HepG2 (cell line): ENCODE results near the gene PRSS22. TPM values are rescaled to one million over a fixed set of nuclear protein-coding genes. Genes with fewer than 3 reads are reported as not detected.

Source experiments
- HOXA9 ChIP-seq: sonication (generic); formaldehyde crosslinking; IDR thresholded peaks from 2 replicates; pipeline ENCODE4 v1.8.1; 2022; ENCODE audit warnings: missing genetic modification reagents, mild to moderate bottlenecking, moderate library complexity, borderline replicate concordance
- PRMT3 ChIP-seq: sonication (generic); formaldehyde crosslinking; IDR thresholded peaks from 2 replicates; pipeline ENCODE4 v1.8.1; 2022; ENCODE audit warnings: low read depth, mild to moderate bottlenecking, moderate library complexity, missing genetic modification reagents, borderline replicate concordance
- RAD51 ChIP-seq: fragments of 450-650 bp; IDR thresholded peaks from 2 replicates; pipeline ENCODE4 v1.6.1; 2016; ENCODE audit warnings: borderline replicate concordance
- SALL1 ChIP-seq: sonication (generic); formaldehyde crosslinking; IDR thresholded peaks from 2 replicates; pipeline ENCODE4 v1.8.0; 2022; ENCODE audit warnings: mild to moderate bottlenecking, missing genetic modification reagents
- SMAD3 ChIP-seq: sonication (generic); formaldehyde crosslinking; IDR thresholded peaks from 2 replicates; pipeline ENCODE4 v1.4.0; 2020; ENCODE audit warnings: missing genetic modification reagents
- SPEN ChIP-seq: sonication (generic); formaldehyde crosslinking; IDR thresholded peaks from 2 replicates; pipeline ENCODE4 v1.5.1; 2020; ENCODE audit warnings: low read depth, mild to moderate bottlenecking, missing genetic modification reagents
- STAG1 ChIP-seq: sonication (generic); formaldehyde crosslinking; IDR thresholded peaks from 2 replicates; pipeline ENCODE4 v1.4.0; 2020; ENCODE audit warnings: missing genetic modification reagents
- TOE1 ChIP-seq: sonication (generic); formaldehyde crosslinking; IDR thresholded peaks from 2 replicates; pipeline ENCODE4 v1.4.0; 2020; ENCODE audit warnings: mild to moderate bottlenecking, missing genetic modification reagents
- WIZ ChIP-seq: sonication (generic); formaldehyde crosslinking; IDR thresholded peaks from 2 replicates; pipeline ENCODE4 v1.5.1; 2020; ENCODE audit warnings: mild to moderate bottlenecking, missing genetic modification reagents
- ZBTB42 ChIP-seq: sonication (generic); formaldehyde crosslinking; IDR thresholded peaks from 2 replicates; pipeline ENCODE4 v1.5.0; 2020; ENCODE audit warnings: mild to moderate bottlenecking, missing genetic modification reagents
- ZEB1 ChIP-seq: IDR thresholded peaks from 2 replicates; pipeline ENCODE4 v1.6.1; 2012; ENCODE audit warnings: mild to moderate bottlenecking, low read depth, inconsistent platforms; ENCODE audit not compliant: insufficient replicate concordance
- ZFP36L1 ChIP-seq: sonication (generic); formaldehyde crosslinking; IDR thresholded peaks from 2 replicates; pipeline ENCODE4 v1.8.0; 2022; ENCODE audit warnings: mild to moderate bottlenecking, missing genetic modification reagents, moderate library complexity
- ZNF138 ChIP-seq: sonication (generic); formaldehyde crosslinking; IDR thresholded peaks from 2 replicates; pipeline ENCODE4 v1.5.0; 2020; ENCODE audit warnings: mild to moderate bottlenecking, low read depth, missing genetic modification reagents
- ZNF556 ChIP-seq: sonication (generic); formaldehyde crosslinking; IDR thresholded peaks from 2 replicates; pipeline ENCODE4 v1.4.0; 2020; ENCODE audit warnings: mild to moderate bottlenecking, missing genetic modification reagents, borderline replicate concordance
- ZNF619 ChIP-seq: sonication (generic); formaldehyde crosslinking; IDR thresholded peaks from 2 replicates; pipeline ENCODE4 v1.4.0; 2020; ENCODE audit warnings: mild to moderate bottlenecking, missing genetic modification reagents
- ZNF792 ChIP-seq: IDR thresholded peaks from 2 replicates; pipeline ENCODE4 v1.6.1; 2016
- polyA plus RNA-seq, 8 experiments: library from polyadenylated mRNA; depleted of rRNA in 3 of 8; stranded (reverse) in 7 of 8; unstranded in 1 of 8; fragments of >200 nt; fragmentation: Illumina TruSeq in 4 of 8; extraction: Trizol in 4 of 8; gene quantifications; 2 replicates each; pipeline versions ENCODE4 v1.2.1 to v1.2.3, GENCODE V29; 2011 to 2016; ENCODE audit warnings: low read depth in 4 of 8, missing spikeins in 1 of 8, mixed read lengths in 1 of 8; ENCODE audit not compliant: insufficient read depth in 1 of 8
- total RNA-seq, 5 experiments: library from RNA; depleted of rRNA; stranded (reverse); fragments of >200 nt; fragmentation: Illumina TruSeq; extraction: Trizol; gene quantifications; 2 replicates each; pipeline ENCODE4 v1.2.3, GENCODE V29; 2016; ENCODE audit warnings: low read depth in 1 of 5
- TF ChIP-seq, protein P1 (sequence below): sonication (generic); formaldehyde crosslinking; conservative IDR thresholded peaks from 2 replicates; pipeline ENCODE4 v1.5.0; 2020; ENCODE audit warnings: missing genetic modification reagents
- TF ChIP-seq, protein P2 (sequence below): IDR thresholded peaks from 2 replicates; pipeline ENCODE4 v1.6.1; 2016; ENCODE audit warnings: mild to moderate bottlenecking, missing biosample characterization, missing genetic modification reagents
- TF ChIP-seq, protein P3 (sequence below): sonication (generic); formaldehyde crosslinking; IDR thresholded peaks from 2 replicates; pipeline ENCODE4 v1.4.0; 2020; ENCODE audit warnings: missing genetic modification reagents
- TF ChIP-seq, protein P4 (sequence below): sonication (generic); formaldehyde crosslinking; IDR thresholded peaks from 2 replicates; pipeline ENCODE4 v1.8.0; 2022; ENCODE audit warnings: low read depth, missing genetic modification reagents
- TF ChIP-seq, protein P5 (sequence below): sonication (generic); formaldehyde crosslinking; IDR thresholded peaks from 2 replicates; pipeline ENCODE4 v1.4.0; 2020; ENCODE audit warnings: missing genetic modification reagents
- TF ChIP-seq, protein P6 (sequence below): sonication (generic); formaldehyde crosslinking; IDR thresholded peaks from 2 replicates; pipeline ENCODE4 v1.4.0; 2020; ENCODE audit warnings: missing genetic modification reagents

Gene PRSS22
- total and polyA plus RNA-seq, 2 of the 13 experiments (the other 11 are each of a cell fraction or from before 2014, with no cell fraction given): 0.24 to 0.32 TPM

DNA sequence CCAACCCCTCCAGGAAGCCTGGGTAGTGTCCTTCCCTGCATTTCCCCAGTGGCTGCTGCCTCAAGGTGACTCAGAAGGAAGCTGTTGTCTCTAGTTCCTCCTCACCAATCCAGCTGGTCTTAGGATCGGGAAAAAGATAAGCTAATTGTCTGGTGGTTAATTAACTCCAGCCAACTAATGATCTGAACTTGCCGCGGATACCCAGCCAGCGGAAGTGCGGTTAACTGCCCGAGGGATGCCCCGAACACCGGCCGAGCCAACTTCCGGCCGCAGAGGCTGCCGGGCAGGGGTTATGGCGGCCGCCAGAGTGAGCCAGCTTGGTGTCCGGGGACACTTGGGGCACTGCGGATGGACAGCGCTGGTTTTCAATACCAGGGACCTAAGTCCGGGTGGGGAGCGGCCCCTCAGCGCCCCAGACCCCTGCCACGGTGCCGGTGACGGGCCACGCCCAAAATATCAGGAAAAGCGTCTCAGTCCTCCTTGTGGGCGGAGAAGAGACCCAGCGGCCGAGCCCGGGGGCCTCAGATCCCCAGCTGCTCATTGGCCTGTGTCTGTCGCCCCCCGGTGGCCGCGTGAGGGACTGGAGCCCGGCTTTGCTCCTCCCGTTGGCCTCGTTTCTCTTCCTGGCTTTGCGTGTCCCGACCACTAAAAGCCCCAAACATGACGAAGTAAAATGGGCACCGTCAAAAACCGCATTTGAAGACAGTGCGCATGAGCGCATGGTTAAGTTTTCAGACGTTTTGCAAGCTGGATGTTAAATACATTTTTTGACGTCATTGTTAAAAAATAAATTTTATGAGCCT, 10.2 kb upstream of the PRSS22 start (continued):
- TF ChIP-seq, protein P1, sequence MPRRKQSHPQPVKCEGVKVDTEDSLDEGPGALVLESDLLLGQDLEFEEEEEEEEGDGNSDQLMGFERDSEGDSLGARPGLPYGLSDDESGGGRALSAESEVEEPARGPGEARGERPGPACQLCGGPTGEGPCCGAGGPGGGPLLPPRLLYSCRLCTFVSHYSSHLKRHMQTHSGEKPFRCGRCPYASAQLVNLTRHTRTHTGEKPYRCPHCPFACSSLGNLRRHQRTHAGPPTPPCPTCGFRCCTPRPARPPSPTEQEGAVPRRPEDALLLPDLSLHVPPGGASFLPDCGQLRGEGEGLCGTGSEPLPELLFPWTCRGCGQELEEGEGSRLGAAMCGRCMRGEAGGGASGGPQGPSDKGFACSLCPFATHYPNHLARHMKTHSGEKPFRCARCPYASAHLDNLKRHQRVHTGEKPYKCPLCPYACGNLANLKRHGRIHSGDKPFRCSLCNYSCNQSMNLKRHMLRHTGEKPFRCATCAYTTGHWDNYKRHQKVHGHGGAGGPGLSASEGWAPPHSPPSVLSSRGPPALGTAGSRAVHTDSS (CRISPR knock-in tag): no peak
- peak; percentile 97 for TF ChIP-seq WIZ (CRISPR knock-in tag)
- TF ChIP-seq ZNF556 (CRISPR knock-in tag): peak; percentile 30; the same call in 1 of the 2 replicates
- peak; percentile 19 for TF ChIP-seq ZEB1
- peak; percentile 68 for TF ChIP-seq TOE1 (CRISPR knock-in tag)
- TF ChIP-seq ZFP36L1 (CRISPR knock-in tag): 0 out of 2 replicates have a peak, but pooled peaks have one; percentile 48
- TF ChIP-seq, protein P2, sequence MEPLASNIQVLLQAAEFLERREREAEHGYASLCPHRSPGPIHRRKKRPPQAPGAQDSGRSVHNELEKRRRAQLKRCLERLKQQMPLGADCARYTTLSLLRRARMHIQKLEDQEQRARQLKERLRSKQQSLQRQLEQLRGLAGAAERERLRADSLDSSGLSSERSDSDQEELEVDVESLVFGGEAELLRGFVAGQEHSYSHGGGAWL (CRISPR knock-in tag): peak; percentile 66; the same call in 1 of the 2 replicates
- no peak for TF ChIP-seq HOXA9 (CRISPR knock-in tag)
- TF ChIP-seq SMAD3 (CRISPR knock-in tag): peak; percentile 81
- 0 out of 2 replicates have a peak, but pooled peaks have one; percentile 87 for TF ChIP-seq ZNF138 (CRISPR knock-in tag)
- peak; percentile 76 for TF ChIP-seq ZNF792
- peak; percentile 87 for TF ChIP-seq STAG1 (CRISPR knock-in tag)
- peak; percentile 39; the same call in 1 of the 2 replicates for TF ChIP-seq ZBTB42 (CRISPR knock-in tag)
- TF ChIP-seq, protein P3, sequence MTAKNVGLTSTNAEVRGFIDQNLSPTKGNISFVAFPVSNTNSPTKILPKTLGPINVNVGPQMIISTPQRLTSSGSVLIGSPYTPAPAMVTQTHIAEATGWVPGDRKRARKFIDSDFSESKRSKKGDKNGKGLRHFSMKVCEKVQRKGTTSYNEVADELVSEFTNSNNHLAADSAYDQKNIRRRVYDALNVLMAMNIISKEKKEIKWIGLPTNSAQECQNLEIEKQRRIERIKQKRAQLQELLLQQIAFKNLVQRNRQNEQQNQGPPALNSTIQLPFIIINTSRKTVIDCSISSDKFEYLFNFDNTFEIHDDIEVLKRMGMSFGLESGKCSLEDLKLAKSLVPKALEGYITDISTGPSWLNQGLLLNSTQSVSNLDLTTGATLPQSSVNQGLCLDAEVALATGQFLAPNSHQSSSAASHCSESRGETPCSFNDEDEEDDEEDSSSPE (CRISPR knock-in tag): peak; percentile 58
- TF ChIP-seq ZNF619 (CRISPR knock-in tag): no peak
- TF ChIP-seq, protein P4, sequence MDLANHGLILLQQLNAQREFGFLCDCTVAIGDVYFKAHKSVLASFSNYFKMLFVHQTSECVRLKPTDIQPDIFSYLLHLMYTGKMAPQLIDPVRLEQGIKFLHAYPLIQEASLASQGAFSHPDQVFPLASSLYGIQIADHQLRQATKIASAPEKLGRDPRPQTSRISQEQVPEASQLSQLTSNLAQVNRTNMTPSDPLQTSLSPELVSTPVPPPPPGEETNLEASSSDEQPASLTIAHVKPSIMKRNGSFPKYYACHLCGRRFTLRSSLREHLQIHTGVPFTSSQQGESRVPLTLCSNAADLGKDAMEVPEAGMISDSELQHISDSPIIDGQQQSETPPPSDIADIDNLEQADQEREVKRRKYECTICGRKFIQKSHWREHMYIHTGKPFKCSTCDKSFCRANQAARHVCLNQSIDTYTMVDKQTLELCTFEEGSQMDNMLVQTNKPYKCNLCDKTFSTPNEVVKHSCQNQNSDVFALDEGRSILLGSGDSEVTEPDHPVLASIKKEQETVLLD: peak; percentile 63
- TF ChIP-seq RAD51: no peak
- TF ChIP-seq, protein P5, sequence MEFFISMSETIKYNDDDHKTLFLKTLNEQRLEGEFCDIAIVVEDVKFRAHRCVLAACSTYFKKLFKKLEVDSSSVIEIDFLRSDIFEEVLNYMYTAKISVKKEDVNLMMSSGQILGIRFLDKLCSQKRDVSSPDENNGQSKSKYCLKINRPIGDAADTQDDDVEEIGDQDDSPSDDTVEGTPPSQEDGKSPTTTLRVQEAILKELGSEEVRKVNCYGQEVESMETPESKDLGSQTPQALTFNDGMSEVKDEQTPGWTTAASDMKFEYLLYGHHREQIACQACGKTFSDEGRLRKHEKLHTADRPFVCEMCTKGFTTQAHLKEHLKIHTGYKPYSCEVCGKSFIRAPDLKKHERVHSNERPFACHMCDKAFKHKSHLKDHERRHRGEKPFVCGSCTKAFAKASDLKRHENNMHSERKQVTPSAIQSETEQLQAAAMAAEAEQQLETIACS (CRISPR knock-in tag): peak; percentile 26; the same call in 1 of the 2 replicates
- TF ChIP-seq SALL1 (CRISPR knock-in tag): peak; percentile 85
- no peak for TF ChIP-seq PRMT3
- peak; percentile 83 for TF ChIP-seq SPEN (CRISPR knock-in tag)
- TF ChIP-seq, protein P6, sequence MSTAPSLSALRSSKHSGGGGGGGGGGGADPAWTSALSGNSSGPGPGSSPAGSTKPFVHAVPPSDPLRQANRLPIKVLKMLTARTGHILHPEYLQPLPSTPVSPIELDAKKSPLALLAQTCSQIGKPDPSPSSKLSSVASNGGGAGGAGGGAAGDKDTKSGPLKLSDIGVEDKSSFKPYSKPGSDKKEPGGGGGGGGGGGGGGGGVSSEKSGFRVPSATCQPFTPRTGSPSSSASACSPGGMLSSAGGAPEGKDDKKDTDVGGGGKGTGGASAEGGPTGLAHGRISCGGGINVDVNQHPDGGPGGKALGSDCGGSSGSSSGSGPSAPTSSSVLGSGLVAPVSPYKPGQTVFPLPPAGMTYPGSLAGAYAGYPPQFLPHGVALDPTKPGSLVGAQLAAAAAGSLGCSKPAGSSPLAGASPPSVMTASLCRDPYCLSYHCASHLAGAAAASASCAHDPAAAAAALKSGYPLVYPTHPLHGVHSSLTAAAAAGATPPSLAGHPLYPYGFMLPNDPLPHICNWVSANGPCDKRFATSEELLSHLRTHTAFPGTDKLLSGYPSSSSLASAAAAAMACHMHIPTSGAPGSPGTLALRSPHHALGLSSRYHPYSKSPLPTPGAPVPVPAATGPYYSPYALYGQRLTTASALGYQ: peak; percentile 61; the same call in 1 of the 2 replicates
